CD4-positive, alpha-beta T cell (primary cell): ENCODE measurements around the gene NUBPL. TPM values are rescaled to one million over a fixed set of nuclear protein-coding genes. Genes with fewer than 3 reads are reported as not detected.

Experiments
- ATAC-seq: fragments of 200-7000 bp; cut with Tn5 transposase; one replicate; pipeline ENCODE4 v1.10.0; 2022; ENCODE audit warnings: mild to moderate bottlenecking; ENCODE audit not compliant: poor library complexity
- CTCF ChIA-PET: fragments of 350-600 bp; sonication (Branson Sonifier 250); formaldehyde crosslinking; loops from one replicate; lab custom pipeline; 2021; ENCODE audit warnings: antibody characterized with exemption, inconsistent platforms; lab: Charles Lee
- POLR2A ChIA-PET: fragments of 350-600 bp; sonication (Branson Sonifier 250); formaldehyde crosslinking; loops from one replicate; lab custom pipeline; 2021; ENCODE audit warnings: antibody characterized with exemption, inconsistent platforms; lab: Charles Lee
- DNase-seq, 14 experiments: peaks; one replicate each; pipeline ENCODE4 v3.0.0-alpha.2; 2013 to 2020; ENCODE audit warnings: mixed read lengths in 2 of 14
- H3K27ac ChIP-seq, 2 donors: one replicate each; pipeline versions ENCODE4 v1.5.1 to v1.7.0; 2013; ENCODE audit warnings: low read length in 2 of 2, low read depth in 1 of 2, mild to moderate bottlenecking in 1 of 2
- H3K27me3 ChIP-seq, 2 experiments: 1 replicate in 1 of 2; 2 replicates in 1 of 2; pipeline versions ENCODE4 v1.6.1 to v1.7.0; 2013; ENCODE audit warnings: low read length in 2 of 2, control low read depth in 1 of 2, mild to moderate bottlenecking in 1 of 2, moderate library complexity in 1 of 2; ENCODE audit not compliant: insufficient read depth in 2 of 2, control insufficient read depth in 1 of 2
- H3K36me3 ChIP-seq: one replicate; pipeline ENCODE4 v1.6.1; 2013; ENCODE audit warnings: low read length, control low read depth; ENCODE audit not compliant: insufficient read depth
- H3K4me1 ChIP-seq: one replicate; pipeline ENCODE4 v1.6.1; 2013; ENCODE audit warnings: low read length, control low read depth; ENCODE audit not compliant: insufficient read depth
- H3K4me3 ChIP-seq: one replicate; pipeline ENCODE4 v1.5.1; 2013; ENCODE audit warnings: mild to moderate bottlenecking, low read length, moderate library complexity
- H3K9me3 ChIP-seq, 2 experiments: 1 replicate in 1 of 2; 2 replicates in 1 of 2; pipeline versions ENCODE4 v1.6.1 to v1.7.0; 2013; ENCODE audit warnings: low read length in 2 of 2, mild to moderate bottlenecking in 2 of 2, control low read depth in 1 of 2, moderate library complexity in 1 of 2; ENCODE audit not compliant: control insufficient read depth in 1 of 2, insufficient read depth in 1 of 2
- H3K27ac Mint-ChIP-seq: one replicate; pipeline ENCODE4 v1.8.0; 2020; ENCODE audit warnings: mixed read lengths
- H3K27me3 Mint-ChIP-seq: one replicate; pipeline ENCODE4 v1.8.0; 2021; ENCODE audit warnings: mixed read lengths
- H3K36me3 Mint-ChIP-seq: one replicate; pipeline ENCODE4 v1.8.0; 2021; ENCODE audit warnings: low read depth, mixed read lengths
- H3K4me1 Mint-ChIP-seq: one replicate; pipeline ENCODE4 v1.8.0; 2021; ENCODE audit warnings: low read depth, mixed read lengths
- H3K4me3 Mint-ChIP-seq: one replicate; pipeline ENCODE4 v1.8.0; 2020; ENCODE audit warnings: mild to moderate bottlenecking, mixed read lengths
- H3K9me3 Mint-ChIP-seq: one replicate; pipeline ENCODE4 v1.8.0; 2020; ENCODE audit warnings: mixed read lengths
- intact Hi-C, 2 experiments: fragments of 100-400 bp; cut with DNase I in 1 of 2; cut with micrococcal nuclease in 1 of 2; formaldehyde crosslinking; loops; one replicate each; pipeline versions ENCODE4 v1.15.1 to v1.9.0; 2023 to 2025; cut with DNase I, micrococcal nuclease
- total RNA-seq, 174 experiments: library from RNA in 2 of 174; stranded (reverse) in 2 of 174; gene quantifications; one replicate each; pipeline ENCODE4 v1.2.3 and lab custom pipeline; 2021 to 2026
- TF ChIP-seq, protein P1 (sequence below): fragments of 200-600 bp; IDR thresholded peaks from one replicate; pipeline ENCODE4 v1.8.0; 2022; ENCODE audit warnings: antibody characterized with exemption, mild to moderate bottlenecking

Gene NUBPL
- total RNA-seq, 2 experiments from 2014 or later = 7.2 to 8.2 TPM

DNA sequence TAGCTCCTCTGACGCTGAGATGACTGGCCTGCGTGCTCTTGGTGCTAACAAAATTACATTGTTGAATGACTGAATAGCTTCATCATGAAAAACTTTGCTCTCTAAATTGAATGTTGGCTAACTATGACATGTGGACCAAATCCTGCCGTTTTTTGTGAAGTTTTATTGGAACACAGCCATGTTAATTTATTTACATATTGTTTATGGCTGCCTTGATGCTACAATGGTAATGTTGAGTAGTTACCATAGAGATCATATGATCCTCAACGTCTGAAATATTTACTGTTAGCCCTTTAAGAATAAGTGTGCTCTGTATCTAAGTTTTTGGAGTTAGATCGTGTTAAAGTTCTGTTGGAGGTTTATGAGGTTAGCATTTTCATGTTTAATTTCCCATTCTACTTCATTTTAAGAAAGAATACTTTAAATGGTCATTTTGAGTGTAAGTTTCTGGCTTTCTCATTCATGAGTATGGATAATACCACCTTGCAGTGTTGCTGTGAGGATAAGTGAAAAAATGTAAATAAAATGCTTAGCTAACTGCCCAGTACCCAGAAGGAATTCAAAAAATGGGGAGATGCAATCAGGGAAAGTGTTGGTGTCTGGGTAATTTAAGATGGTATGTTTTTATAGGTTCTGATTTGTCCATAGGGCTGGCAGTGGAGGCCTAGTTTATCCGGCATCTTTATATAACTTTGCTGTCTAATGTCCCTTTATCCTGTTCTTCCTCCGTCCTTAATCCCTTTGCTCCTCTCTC lies 35.3 kb downstream of the NUBPL start:
- intact Hi-C loops = no loop called here
- no peaks in the 10 kb centered on the region for H3K27me3 Mint-ChIP-seq
- no peaks in the 10 kb centered on the region for H3K27me3 ChIP-seq
- no peaks in the 10 kb centered on the region for H3K4me1 ChIP-seq
- H3K4me1 Mint-ChIP-seq = no peaks in the 10 kb centered on the region
- peaks cover 52% of the 10 kb centered on the region for H3K36me3 Mint-ChIP-seq
- CTCF ChIA-PET = no interaction called here
- peaks cover 0 to 6% of the 10 kb centered on the region in 2 experiments for H3K9me3 ChIP-seq
- H3K9me3 Mint-ChIP-seq = no peaks in the 10 kb centered on the region
- H3K4me3 ChIP-seq = no peak overlapping the region
- DNase-seq (no peak), ATAC-seq (no peak)
- H3K36me3 ChIP-seq = peaks cover 11% of the 10 kb centered on the region
- TF ChIP-seq, protein P1, sequence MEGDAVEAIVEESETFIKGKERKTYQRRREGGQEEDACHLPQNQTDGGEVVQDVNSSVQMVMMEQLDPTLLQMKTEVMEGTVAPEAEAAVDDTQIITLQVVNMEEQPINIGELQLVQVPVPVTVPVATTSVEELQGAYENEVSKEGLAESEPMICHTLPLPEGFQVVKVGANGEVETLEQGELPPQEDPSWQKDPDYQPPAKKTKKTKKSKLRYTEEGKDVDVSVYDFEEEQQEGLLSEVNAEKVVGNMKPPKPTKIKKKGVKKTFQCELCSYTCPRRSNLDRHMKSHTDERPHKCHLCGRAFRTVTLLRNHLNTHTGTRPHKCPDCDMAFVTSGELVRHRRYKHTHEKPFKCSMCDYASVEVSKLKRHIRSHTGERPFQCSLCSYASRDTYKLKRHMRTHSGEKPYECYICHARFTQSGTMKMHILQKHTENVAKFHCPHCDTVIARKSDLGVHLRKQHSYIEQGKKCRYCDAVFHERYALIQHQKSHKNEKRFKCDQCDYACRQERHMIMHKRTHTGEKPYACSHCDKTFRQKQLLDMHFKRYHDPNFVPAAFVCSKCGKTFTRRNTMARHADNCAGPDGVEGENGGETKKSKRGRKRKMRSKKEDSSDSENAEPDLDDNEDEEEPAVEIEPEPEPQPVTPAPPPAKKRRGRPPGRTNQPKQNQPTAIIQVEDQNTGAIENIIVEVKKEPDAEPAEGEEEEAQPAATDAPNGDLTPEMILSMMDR = no peak
- POLR2A ChIA-PET = no interaction called here
- no peak overlapping the region for H3K27ac ChIP-seq
- H3K27ac Mint-ChIP-seq = no peak overlapping the region
- no peak overlapping the region for H3K4me3 Mint-ChIP-seq

DNA sequence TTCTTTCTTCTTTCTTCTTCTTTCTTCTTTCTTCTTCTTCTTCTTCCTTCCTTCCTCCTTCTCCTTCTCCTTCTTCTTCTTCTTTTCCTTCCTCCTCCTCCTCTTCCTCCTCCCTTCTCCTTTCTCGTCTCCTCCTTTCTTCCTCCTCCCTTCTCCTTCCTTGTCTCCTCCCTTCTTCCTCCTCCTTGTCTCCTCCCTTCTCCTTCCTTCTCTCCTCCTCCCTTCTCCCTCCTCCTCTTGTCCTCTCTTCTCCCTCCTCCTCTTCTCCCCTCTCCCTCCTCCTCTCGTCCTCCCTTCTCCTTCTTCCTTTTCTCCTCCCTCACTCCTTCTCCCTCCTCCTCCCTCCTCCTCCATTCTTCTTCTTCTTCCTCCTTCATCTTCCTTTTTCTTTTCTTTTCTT lies 44.5 kb downstream of the NUBPL start:
- Histone ChIP-seq H3K36me3 (no peaks in the 10 kb centered on the region), H3K27me3 (no peaks in the 10 kb centered on the region), H3K4me3 (no peak overlapping the region), H3K9me3 (peaks cover 0 to 3% of the 10 kb centered on the region in 2 experiments), H3K4me1 (no peaks in the 10 kb centered on the region), H3K27ac (no peak overlapping the region)
- Mint-ChIP-seq H3K9me3 (peaks cover 10% of the 10 kb centered on the region), H3K27ac (no peak overlapping the region), H3K4me1 (no peaks in the 10 kb centered on the region), H3K4me3 (no peak overlapping the region), H3K27me3 (no peaks in the 10 kb centered on the region), H3K36me3 (peaks cover 69% of the 10 kb centered on the region)
- TF ChIP-seq, protein P1 = no peak
- intact Hi-C loops = no loop called here
- DNase-seq = no peak
- ATAC-seq = no peak
- ChIA-PET CTCF (no interaction called here), POLR2A (no interaction called here)

DNA sequence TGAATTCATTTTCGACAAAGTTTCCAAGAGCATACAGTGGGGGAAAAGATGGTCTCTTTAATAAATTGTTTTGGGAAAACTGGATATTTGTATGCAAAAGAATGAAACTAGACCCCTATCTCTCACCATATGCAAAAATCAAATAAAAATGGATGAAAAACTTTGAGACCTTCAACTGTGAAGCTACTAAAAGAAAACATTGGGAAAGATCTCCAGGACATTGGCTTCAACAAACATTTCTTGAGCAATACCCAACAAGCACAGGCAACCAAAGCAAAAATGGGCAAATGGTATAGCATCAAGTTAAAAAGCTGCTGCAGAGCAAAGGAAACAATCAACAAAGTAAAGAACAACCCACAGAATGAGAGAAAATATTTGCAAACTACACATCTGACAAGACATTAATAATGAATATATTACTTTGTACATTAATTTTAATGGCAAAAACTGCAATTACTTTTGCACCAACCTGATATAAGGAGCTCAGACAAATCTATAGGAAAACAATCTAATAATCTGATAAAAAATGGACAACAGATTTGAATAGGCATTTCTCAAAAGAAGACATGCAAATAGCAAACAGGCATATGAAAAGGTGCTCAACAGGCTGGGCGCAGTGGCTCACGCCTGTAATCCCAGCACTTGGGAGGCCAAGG lies 50.7 kb downstream of the NUBPL start:
- ATAC-seq (no peak), DNase-seq (no peak)
- peaks cover 0 to 3% of the 10 kb centered on the region in 2 experiments for H3K9me3 ChIP-seq
- Mint-ChIP-seq H3K9me3 (peaks cover 23% of the 10 kb centered on the region), H3K27ac (no peak overlapping the region), H3K36me3 (peaks cover 60% of the 10 kb centered on the region), H3K4me3 (no peak overlapping the region), H3K4me1 (peaks cover 3% of the 10 kb centered on the region), H3K27me3 (no peaks in the 10 kb centered on the region)
- H3K27ac ChIP-seq = no peak overlapping the region
- H3K4me1 ChIP-seq = no peaks in the 10 kb centered on the region
- no peaks in the 10 kb centered on the region for H3K27me3 ChIP-seq
- ChIA-PET POLR2A (no interaction called here), CTCF (no interaction called here)
- no peaks in the 10 kb centered on the region for H3K36me3 ChIP-seq
- no peak overlapping the region for H3K4me3 ChIP-seq
- intact Hi-C loops = no loop called here
- TF ChIP-seq, protein P1 = no peak
